Measurements from ENCODE around the gene TLNRD1.
A peak's percentile ranks its signal among the peaks of the same experiment; 100 is the strongest.

Gene TLNRD1

GRCh38 chr15:81018197-81018596, 17.5 kb downstream of the TLNRD1 start:
- Histone ChIP-seq H3K27ac (replicated peaks) (no peak overlapping the region), H3K27me3 (ENCODE audit: insufficient read depth, poor library complexity, severe bottlenecking) (no peaks in the 10 kb centered on the region), H3K4me3 (replicated peaks; ENCODE audit: insufficient read depth, low read length) (no peak overlapping the region)
- TF ChIP-seq GABPA (IDR thresholded peaks at IDR 0.05; ENCODE audit: low read depth) (no peak), POLR2AphosphoS5 (IDR thresholded peaks at IDR 0.05; ENCODE audit: low read depth) (no peak), SPI1 (IDR thresholded peaks at IDR 0.05; ENCODE audit: borderline replicate concordance, low read depth) (no peak), REST (IDR thresholded peaks at IDR 0.05; ENCODE audit: insufficient replicate concordance, low read depth) (no peak), CTCF (IDR thresholded peaks at IDR 0.05; ENCODE audit: insufficient read depth, low read length) (no peak)
- no peak for DNase-seq (ENCODE audit: low read depth in 1 of 2, low spot score in 1 of 2)

- TF ChIP-seq GABPA (IDR thresholded peaks at IDR 0.05; ENCODE audit: low read depth) (no peak), CTCF (IDR thresholded peaks at IDR 0.05; ENCODE audit: insufficient read depth, low read length) (no peak), REST (IDR thresholded peaks at IDR 0.05; ENCODE audit: insufficient replicate concordance, low read depth) (no peak), SPI1 (IDR thresholded peaks at IDR 0.05; ENCODE audit: borderline replicate concordance, low read depth) (no peak), POLR2AphosphoS5 (IDR thresholded peaks at IDR 0.05; ENCODE audit: low read depth) (no peak)
- no peak for DNase-seq (ENCODE audit: low read depth in 1 of 2, low spot score in 1 of 2)
- no peak overlapping the region for H3K4me3 ChIP-seq (replicated peaks; ENCODE audit: insufficient read depth, low read length)
- H3K27ac ChIP-seq (replicated peaks) = no peak overlapping the region
- no peaks in the 10 kb centered on the region for H3K27me3 ChIP-seq (ENCODE audit: insufficient read depth, poor library complexity, severe bottlenecking)
Measured at GRCh38 chr15:81021321-81021720, 20.6 kb downstream of the TLNRD1 start.

- no peak for TF ChIP-seq CTCF (IDR thresholded peaks at IDR 0.05; ENCODE audit: insufficient read depth, low read length)
- TF ChIP-seq REST (IDR thresholded peaks at IDR 0.05; ENCODE audit: insufficient replicate concordance, low read depth) = no peak
- TF ChIP-seq SPI1 (IDR thresholded peaks at IDR 0.05; ENCODE audit: borderline replicate concordance, low read depth) = no peak
- TF ChIP-seq POLR2AphosphoS5 (IDR thresholded peaks at IDR 0.05; ENCODE audit: low read depth) = no peak
- TF ChIP-seq GABPA (IDR thresholded peaks at IDR 0.05; ENCODE audit: low read depth) = no peak
- peak; percentile 78 to 80 for DNase-seq (ENCODE audit: low read depth in 1 of 2, low spot score in 1 of 2)
- Histone ChIP-seq H3K27ac (replicated peaks) (peak overlapping the region; percentile 72), H3K4me3 (replicated peaks; ENCODE audit: insufficient read depth, low read length) (no peak overlapping the region), H3K27me3 (ENCODE audit: insufficient read depth, poor library complexity, severe bottlenecking) (no peaks in the 10 kb centered on the region)
Measured at GRCh38 chr15:81023483-81024264, 23.0 kb downstream of the TLNRD1 start.
